SK-N-MC (cell line): Measurements from ENCODE around the gene KIAA0513.

Experiments used
- FOXP2 ChIP-seq: optimal IDR thresholded peaks from 2 replicates; pipeline ENCODE3; 2011; ENCODE audit warnings: mild to moderate bottlenecking, moderate library complexity; ENCODE audit not compliant: insufficient read depth; ENCODE audit errors: extremely low read length, control extremely low read depth
- POLR2AphosphoS5 ChIP-seq: IDR thresholded peaks from 2 replicates; pipeline ENCODE4 v1.6.1; 2012; ENCODE audit warnings: mild to moderate bottlenecking, low read depth, low read length, borderline replicate concordance

- TF ChIP-seq POLR2AphosphoS5, result no peak
- no peak for TF ChIP-seq FOXP2
These were observed 77.9 kb downstream of the KIAA0513 start for GRCh38 chr16:85105475-85105874.
